HTERT RPE-1 (cell line): Measurements from ENCODE around the gene MYCN.
"Not testable (repeated sequence)": the region's sequence is repeated elsewhere in the genome, so short reads cannot be mapped to it uniquely, and the experiment has no call there.

ENCODE experiments used
- in situ Hi-C: fragments of 300-500 bp; cut with MboI; formaldehyde crosslinking; loops from 4 replicates; pipeline ENCODE4 v1.14.3; 2020; ENCODE audit warnings: low sequenced_read_pairs

The MYCN gene

DNA sequence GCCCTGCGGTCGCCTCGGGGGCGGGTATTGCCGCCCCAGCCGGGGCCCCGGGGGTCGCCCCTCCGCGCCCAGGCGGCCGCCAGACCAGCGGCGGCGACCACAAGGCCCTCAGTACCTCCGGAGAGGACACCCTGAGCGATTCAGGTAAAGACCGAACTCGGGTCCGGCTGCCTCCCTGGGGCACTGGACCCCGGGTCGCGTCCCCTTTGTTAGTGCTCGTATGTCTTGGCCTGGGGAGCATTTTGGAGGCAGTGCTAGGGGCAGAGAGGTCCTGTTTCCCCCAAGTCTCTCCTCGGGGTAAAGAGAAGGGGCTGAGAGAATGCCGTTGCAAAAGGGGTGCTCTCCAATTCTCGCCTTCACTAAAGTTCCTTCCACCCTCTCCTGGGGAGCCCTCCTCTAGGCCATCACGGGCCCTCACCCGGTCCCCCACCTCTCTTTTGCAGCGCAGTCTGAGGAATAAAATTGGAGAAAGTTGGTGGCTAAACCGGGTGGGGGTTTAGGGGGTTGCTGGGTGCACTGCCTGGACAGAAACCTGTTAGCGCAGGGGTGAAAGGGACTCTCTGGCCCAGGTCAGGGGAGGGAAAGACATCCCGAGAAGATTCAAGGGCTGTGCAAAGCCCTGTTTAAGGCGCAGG lies 2.5 kb downstream of the MYCN start:
- in situ Hi-C loops = no loop called here

DNA sequence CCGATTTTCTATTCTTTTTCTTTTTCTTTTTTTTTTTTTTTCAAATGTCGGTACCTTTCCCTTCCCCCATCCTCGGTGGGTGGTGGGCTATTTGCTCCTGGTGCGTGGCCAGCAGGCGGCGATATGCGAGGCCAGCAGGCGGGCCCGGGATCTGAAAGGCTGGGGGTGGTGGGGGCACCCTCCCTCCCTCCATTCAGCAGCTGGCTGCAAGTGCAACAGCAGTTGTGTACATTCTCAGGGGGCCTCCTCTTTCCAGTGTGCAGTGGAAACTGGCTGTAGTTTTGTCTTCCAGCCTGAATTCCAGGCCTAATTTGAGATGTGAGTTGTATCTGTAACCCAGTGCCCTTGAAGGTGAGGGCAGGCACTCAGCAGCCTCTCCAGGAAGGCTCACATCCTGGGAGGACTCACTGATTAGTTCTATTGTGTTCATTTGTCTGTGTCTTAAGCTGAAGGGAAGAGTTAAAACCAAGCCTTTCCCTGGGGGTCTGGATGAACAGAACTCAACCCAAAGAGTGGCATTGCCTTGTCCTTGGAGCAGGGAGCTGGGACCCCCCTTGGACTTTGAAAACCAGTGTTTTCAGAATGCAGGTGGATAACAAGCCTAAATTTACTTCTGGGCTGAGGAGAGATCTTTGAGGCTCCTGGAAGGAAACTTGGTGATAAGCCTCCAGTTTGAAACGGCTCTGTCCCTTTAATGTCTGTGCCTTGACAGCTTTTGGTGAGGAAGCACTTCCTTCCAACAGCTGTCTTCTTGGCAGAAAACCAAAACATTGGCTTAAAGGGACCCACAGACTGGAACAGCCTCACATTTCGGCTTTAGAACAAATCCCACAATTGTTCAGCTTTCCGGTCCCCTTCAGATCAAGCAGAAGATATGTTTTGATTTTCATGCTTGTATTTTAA lies 3.3 kb downstream of the MYCN start:
- in situ Hi-C loops = no loop called here

DNA sequence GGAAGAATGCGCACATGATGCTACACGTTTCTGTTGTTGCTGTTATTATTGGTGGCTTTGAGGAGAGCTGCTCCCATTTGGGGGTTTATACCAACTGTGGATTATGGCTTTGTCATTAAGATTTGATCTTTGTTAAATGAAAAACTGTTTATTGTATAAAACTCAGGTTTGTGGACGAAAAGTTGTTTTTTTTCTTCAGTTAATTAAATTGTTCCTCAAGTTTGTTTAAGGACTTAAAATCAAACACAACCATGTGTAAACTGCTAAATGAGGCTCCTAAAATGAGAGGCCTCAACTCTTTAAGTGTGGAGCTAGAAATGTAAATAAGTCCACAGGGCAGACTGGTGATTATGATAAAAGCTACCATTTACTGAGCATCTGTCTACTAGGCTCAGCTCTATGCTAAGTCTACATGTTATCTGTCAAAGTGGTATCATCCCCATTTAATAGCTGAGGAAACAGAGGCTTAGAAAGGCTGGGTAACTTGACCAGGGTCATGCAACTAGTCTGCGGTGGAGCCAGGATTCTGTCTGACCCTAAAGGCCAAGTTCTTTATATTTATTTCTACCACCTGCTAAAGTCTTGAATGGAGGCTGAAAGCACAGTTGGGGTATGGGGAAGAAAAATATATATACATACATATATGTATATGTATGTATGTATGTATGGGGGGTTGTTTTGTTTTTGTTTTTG lies 4.1 kb downstream of the MYCN start:
- in situ Hi-C loops = no loop called here

DNA sequence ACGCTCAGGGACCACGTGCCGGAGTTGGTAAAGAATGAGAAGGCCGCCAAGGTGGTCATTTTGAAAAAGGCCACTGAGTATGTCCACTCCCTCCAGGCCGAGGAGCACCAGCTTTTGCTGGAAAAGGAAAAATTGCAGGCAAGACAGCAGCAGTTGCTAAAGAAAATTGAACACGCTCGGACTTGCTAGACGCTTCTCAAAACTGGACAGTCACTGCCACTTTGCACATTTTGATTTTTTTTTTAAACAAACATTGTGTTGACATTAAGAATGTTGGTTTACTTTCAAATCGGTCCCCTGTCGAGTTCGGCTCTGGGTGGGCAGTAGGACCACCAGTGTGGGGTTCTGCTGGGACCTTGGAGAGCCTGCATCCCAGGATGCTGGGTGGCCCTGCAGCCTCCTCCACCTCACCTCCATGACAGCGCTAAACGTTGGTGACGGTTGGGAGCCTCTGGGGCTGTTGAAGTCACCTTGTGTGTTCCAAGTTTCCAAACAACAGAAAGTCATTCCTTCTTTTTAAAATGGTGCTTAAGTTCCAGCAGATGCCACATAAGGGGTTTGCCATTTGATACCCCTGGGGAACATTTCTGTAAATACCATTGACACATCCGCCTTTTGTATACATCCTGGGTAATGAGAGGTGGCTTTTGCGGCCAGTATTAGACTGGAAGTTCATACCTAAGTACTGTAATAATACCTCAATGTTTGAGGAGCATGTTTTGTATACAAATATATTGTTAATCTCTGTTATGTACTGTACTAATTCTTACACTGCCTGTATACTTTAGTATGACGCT lies 5.8 kb downstream of the MYCN start:
- in situ Hi-C loops = no loop called here

DNA sequence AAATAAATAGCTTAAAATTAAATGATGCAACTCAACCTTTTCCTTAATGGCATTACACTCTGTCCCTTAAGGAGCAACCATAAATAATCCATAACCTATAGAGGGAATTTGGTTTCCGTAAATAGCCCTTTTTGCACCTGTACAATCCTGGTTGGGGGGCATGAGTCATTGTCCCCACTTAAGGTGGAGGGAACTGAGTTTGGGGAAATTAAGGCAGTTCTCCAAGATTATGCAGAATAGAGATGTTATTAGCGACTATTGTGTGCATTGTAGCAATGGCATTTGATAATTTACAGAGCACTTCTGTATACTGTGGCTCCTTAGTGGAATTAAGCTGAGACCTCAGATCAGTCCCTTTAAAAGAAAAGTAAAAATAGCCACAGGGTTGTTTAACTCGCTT lies 6.6 kb downstream of the MYCN start:
- in situ Hi-C loops = no loop called here

DNA sequence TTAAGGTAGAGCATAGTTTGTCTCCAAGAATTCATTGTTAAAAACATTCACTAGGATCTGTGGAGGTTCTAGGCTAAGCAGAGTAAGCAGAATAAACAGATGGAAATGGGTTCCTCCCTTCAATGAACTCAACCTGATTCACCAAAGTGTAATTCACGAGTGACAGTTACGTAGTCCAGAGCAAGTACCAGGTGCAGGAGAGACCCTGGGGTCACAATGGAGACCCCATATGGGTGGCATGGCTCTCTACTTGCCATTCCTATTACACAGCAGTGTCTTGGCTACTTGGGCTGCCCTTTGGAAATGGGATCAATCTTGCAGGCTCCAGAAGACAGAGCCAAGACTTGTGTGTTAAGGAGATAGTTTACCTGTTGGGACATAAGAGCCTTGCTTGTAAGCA lies 7.1 kb downstream of the MYCN start:
- in situ Hi-C loops = no loop called here

DNA sequence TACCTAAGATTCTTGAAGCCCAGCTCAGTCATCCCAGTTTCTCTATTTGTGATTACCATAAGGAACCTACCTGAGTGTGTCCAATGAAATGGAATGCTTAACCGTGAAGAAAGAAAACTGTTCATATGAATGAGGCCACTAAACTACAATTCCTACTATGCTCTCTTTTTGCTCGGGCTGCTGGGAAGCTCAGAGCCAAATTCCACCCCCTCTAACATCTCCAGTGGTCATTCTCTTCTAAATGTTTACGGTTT lies 8.3 kb downstream of the MYCN start:
- in situ Hi-C loops = no loop called here

DNA sequence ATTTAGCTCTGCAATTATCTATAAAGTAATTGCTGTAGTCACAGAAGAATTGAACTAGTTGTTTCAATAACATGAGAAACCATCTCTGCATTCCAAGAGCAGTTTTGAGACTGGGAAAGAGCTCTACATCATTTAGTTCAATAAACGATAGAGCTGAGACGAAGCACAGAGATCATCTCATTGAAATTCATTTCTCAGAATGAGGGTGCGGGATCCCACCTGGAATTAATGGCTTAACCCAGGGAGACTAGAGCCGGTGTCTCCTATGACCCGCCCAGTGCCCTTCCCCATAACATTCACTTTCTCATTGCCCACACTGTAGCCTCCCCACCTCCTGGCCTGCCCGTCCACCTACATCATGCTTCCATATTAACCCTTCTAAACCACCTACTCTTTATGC lies 8.8 kb downstream of the MYCN start:
- in situ Hi-C loops = no loop called here

DNA sequence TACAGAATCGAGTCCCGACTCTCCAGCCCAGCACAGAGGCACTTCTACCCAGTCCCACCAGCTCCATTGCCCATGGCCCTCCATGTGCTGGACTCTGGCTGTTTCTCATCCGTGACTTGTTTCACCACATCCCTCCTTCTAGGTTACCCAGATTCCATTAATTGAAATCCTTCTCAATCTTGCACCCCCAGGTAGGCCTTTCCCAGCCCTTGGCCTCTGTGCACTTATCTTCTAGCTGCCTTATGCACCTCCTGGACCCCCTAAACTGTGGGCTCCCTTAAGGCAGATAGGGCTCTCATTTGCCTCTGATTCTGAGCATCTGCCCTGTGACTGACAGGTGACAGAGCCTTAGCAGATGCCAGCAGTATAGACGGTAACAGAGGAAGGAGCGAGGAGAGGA lies 9.2 kb downstream of the MYCN start:
- in situ Hi-C loops = no loop called here

DNA sequence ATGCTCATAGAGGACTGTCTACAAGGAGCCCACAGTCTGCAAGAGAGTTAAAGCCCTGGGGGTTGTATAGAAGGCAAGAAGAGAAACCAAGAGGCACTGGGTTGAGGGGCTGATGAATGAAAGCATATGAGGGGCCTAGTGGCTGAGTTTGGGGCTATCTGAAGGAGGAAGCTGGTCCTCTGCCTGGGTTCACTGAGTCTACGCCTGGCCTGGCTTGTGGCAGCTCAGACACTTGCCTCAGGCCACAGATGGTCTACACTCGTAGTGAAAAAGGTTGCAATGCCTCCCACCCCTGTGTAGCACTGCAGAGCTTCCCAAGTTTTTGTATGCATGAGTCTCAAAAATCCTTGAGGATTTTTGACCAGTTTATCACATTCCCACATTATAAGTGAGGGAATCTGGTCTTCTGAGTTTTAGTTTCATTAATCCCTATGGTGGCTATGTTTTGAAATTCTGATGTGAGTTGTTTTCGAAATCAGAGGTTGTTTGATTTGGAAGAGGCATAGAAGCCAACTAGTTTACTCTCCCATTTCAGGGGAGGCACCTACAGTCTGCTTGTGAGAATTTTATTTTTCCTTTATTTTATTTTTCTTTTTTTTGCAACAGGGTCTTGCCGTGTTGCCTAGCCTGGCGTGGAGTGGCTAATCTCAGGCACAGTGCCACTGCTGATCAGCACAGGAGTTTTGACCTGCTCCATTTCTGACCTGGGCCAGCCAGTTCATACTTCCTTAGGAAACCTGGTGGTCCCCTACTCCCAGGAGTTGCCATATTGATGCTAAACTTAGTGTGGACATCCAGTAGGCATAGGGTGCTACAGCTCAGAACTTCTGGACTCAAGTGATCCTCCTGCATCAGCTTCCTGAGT lies 10.0 kb downstream of the MYCN start:
- in situ Hi-C loops = no loop called here

DNA sequence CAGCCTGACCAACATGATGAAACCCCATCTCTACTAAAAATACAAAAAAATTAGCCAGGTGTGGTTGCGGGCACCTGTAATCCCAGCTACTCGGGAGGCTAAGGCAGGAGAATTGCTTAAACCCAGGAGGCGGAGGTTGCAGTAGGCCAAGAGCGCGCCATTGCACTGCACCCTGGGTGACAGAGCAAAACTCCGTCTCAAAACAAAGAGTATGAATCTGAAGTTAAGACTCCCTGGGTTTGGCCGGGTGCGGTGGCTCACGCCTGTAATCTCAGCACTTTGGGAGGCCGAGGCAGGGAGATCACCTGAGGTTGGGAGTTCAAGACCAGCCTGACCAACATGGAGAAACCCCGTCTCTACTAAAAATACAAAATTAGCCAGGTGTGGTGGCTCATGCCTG lies 11.6 kb downstream of the MYCN start:
- in situ Hi-C loops = not testable (repeated sequence)

DNA sequence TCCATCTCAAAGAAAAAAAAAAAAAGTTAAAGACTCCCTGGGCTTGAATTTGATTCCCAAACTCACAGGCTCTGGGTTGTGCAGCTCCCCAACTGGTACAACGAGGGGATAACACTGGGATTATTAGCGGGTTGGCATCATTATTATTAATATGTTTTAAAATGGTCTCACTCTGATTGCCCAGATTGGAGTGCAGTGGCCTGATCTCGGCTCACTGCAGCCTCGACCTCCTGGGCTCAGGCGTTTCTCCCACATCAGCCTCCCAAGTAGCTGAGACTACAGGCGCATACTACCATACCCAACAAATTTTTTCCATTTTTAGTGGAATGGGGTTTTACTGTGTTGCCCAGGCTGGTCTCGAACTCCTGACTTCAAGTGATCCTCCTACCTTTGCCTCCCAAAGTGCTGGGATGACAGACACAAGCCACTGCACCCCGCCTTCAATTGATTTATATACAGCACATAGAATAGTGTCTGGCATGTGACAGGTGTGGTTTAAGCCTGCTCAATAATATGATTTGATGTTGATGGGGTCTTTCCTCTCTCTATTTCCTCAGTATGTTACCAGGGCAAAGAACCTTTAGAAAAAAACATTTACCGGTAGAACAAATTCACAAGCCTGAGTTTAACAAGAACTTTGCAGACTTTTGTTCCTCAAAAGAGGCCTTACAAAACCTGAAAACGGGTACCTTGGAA lies 12.2 kb downstream of the MYCN start:
- in situ Hi-C loops = no loop called here

DNA sequence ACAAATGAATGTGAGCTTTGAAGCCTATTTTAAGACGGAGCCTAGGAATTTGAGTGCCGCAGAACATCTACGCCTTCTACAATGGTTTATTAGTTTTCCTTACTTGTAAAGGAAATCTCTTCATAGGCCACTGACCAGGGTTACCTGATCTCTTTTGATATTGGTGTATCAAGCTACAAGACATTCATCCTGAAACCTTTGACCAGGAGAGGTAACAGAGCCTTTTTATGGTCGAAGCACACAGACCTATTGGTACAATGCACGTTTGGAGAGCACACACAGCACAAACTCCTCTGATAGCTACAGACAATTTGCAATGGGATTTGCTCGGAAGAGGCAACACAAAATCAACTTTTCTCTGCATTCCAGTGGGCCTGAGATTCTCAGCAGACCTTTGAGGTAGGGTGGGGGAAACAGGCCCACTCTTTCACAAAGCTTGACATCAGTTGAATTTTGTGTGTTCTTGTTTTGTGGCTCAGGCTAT lies 12.8 kb downstream of the MYCN start:
- in situ Hi-C loops = no loop called here

DNA sequence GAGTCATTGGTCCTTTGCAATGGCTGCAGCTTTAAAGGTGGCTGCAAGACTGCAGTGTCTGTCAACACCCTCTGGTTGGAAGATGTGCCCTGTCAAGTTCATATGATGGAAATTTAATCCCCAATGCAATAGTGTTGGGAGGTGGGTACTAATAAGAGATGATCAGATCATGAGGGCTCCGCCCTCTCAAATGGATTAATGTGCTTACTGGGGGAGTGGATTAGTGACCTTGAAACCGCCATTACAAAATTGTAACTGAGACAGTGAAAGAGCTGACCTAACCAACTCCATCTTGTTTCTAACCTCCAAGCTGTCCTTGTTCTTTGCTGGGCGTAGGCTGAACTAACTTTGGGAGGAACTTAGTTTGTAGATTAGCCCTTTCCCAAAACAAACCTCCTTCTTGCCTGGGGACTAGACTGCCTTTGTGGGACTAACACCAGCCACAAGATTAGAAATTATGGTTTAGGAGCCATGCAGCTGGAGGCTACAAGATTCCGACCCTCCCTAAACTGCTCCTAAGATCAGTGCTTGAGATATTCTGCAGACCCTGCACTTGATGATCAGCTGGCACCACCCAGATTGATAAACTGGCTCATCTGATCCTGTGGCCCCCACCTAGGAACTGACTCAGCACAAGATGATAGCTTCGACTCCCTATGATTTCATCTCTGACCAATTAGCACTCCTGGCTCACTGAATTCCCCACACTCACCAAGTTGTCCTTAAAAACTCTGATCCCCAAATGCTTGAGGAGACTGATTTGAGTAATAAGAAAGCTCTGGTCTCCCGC lies 13.7 kb downstream of the MYCN start:
- in situ Hi-C loops = no loop called here

DNA sequence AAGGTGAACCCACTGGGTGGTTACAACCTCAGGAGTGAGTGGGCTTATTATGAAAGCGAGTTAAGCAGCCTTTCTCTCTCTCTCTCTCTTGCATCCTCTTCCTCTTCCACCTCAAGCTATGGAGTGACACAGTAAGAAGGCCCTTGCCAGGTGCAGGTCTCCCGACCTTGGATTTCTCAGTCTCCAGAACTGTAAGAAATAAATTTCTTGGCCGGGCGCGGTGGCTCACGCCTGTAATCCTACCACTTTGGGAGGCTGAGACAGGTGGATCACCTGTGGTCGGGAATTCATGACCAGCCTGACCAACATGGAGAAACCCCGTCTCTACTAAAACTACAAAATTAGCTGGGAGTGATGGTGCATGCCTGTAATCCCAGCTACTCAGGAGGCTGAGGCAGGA lies 14.4 kb downstream of the MYCN start:
- in situ Hi-C loops = no loop called here

DNA sequence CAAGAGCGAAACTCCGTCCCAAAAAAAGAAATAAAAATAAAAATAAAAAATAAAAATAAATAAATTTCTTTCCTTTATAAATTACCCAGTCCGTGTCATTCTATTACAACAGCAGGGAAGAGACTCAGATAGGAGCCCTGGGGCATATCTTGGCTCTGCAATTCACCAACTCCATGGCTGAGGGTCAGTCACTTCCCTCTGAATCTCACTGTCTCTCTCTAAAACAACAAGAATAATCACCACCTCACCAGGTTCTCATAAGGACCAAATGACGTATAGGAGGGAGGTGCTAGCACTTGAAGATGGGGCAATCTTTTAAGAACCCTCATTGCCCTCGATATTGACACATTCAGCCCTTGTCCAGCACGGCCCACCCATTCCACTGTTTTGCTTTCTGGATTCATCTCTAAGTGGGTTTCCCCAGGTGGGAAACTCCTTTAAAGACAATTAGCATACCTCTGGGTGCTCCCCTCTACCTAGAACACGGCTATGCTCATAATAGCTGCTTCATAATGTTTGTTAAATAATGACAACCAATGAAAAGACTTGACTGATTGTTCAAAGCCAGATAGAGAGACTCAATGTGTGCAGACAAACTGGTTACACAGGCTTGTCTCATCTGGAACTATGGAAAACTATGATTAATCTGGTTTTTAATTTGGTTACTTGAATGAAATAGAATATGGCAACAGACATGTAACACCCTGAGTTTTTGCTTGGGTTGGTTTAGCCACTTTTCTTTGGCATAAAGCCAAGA lies 15.1 kb downstream of the MYCN start:
- in situ Hi-C loops = no loop called here

DNA sequence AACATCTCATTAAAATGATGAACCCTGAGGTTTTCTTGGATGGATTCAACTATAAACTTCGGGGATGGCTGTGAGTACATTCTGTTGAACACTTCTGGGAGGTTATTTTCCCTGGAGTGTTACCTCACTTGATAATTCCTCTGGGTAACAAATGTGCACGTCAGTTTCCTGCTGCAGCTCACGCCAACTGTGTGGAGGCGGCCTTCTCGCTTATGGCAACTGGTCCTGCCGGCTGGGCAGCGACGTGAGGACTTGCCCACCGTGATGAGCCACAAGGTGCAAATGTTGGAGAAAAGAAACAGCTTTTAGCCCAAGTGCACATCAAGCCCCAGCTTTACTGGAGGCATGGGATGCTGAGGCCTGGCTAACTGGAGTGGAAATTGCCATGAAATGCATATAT lies 15.9 kb downstream of the MYCN start:
- in situ Hi-C loops = no loop called here
